HG02938 (cell line): ENCODE results near the gene C10orf105.

Experiments used
- ATAC-seq: cut with Tn5 transposase; IDR thresholded peaks from one replicate; pipeline ENCODE4 v1.9.1; 2021; ENCODE audit warnings: mild to moderate bottlenecking, moderate library complexity; ENCODE audit not compliant: unreplicated experiment

The C10orf105 gene

GRCh38 chr10:71751515-71752224, 32.1 kb upstream of the C10orf105 start:
- ATAC-seq = no peak

- ATAC-seq = no peak
Measured at GRCh38 chr10:71750986-71751385, 31.4 kb upstream of the C10orf105 start.

GRCh38 chr10:71750124-71750841, 30.7 kb upstream of the C10orf105 start:
- ATAC-seq = no peak

- ATAC-seq = no peak
Measured at GRCh38 chr10:71749396-71749795, 29.8 kb upstream of the C10orf105 start.

GRCh38 chr10:71748671-71749191, 29.2 kb upstream of the C10orf105 start:
- no peak for ATAC-seq

GRCh38 chr10:71747551-71748523, 28.3 kb upstream of the C10orf105 start:
- ATAC-seq = no peak

- ATAC-seq = no peak
Measured at GRCh38 chr10:71747039-71747531, 27.5 kb upstream of the C10orf105 start.

GRCh38 chr10:71746344-71747037, 26.9 kb upstream of the C10orf105 start:
- ATAC-seq = no peak

GRCh38 chr10:71745664-71746250, 26.2 kb upstream of the C10orf105 start:
- no peak for ATAC-seq

GRCh38 chr10:71744897-71745663, 25.5 kb upstream of the C10orf105 start:
- no peak for ATAC-seq

GRCh38 chr10:71743866-71744265, 24.3 kb upstream of the C10orf105 start:
- no peak for ATAC-seq

GRCh38 chr10:71743089-71743838, 23.7 kb upstream of the C10orf105 start:
- ATAC-seq = no peak

- ATAC-seq = no peak
Measured at GRCh38 chr10:71742301-71743088, 22.9 kb upstream of the C10orf105 start.

- no peak for ATAC-seq
Measured at GRCh38 chr10:71741671-71742070, 22.1 kb upstream of the C10orf105 start.

- ATAC-seq = no peak
Measured at GRCh38 chr10:71741029-71741428, 21.5 kb upstream of the C10orf105 start.

GRCh38 chr10:71740069-71740653, 20.6 kb upstream of the C10orf105 start:
- ATAC-seq = no peak

- no peak for ATAC-seq
Measured at GRCh38 chr10:71739358-71739900, 19.9 kb upstream of the C10orf105 start.
